ENCODE data around the gene CCDC34. TPM values are rescaled to one million over a fixed set of nuclear protein-coding genes. Genes with fewer than 3 reads are reported as not detected.

The CCDC34 gene
- total RNA-seq, 1 donor from 2014 or later, result 1.6 TPM

- TF ChIP-seq, protein P1, sequence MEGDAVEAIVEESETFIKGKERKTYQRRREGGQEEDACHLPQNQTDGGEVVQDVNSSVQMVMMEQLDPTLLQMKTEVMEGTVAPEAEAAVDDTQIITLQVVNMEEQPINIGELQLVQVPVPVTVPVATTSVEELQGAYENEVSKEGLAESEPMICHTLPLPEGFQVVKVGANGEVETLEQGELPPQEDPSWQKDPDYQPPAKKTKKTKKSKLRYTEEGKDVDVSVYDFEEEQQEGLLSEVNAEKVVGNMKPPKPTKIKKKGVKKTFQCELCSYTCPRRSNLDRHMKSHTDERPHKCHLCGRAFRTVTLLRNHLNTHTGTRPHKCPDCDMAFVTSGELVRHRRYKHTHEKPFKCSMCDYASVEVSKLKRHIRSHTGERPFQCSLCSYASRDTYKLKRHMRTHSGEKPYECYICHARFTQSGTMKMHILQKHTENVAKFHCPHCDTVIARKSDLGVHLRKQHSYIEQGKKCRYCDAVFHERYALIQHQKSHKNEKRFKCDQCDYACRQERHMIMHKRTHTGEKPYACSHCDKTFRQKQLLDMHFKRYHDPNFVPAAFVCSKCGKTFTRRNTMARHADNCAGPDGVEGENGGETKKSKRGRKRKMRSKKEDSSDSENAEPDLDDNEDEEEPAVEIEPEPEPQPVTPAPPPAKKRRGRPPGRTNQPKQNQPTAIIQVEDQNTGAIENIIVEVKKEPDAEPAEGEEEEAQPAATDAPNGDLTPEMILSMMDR (IDR thresholded peaks at IDR 0.05), result no peak
- H3K27ac ChIP-seq, result no peak overlapping the region
- intact Hi-C loops (cut with DNase I), result no loop called here
- H3K27me3 ChIP-seq, result no peaks in the 10 kb centered on the region
- no peak for DNase-seq
- ATAC-seq, result no peak
- no peaks in the 10 kb centered on the region for H3K9me3 ChIP-seq
- no peak overlapping the region for H3K4me3 ChIP-seq
- H3K4me1 ChIP-seq, result no peaks in the 10 kb centered on the region
- H3K36me3 ChIP-seq, result no peaks in the 10 kb centered on the region
These were observed 16.4 kb upstream of the CCDC34 start for GRCh38 chr11:27379449-27379848.

- Histone ChIP-seq H3K27me3 (no peaks in the 10 kb centered on the region), H3K36me3 (no peaks in the 10 kb centered on the region), H3K9me3 (no peaks in the 10 kb centered on the region), H3K4me1 (no peaks in the 10 kb centered on the region), H3K27ac (no peak overlapping the region), H3K4me3 (no peak overlapping the region)
- intact Hi-C loops (cut with DNase I), result no loop called here
- DNase-seq (no peak), ATAC-seq (no peak)
- TF ChIP-seq, protein P1 (IDR thresholded peaks at IDR 0.05), result no peak
These were observed 12.4 kb upstream of the CCDC34 start for GRCh38 chr11:27375370-27375769.

DNA sequence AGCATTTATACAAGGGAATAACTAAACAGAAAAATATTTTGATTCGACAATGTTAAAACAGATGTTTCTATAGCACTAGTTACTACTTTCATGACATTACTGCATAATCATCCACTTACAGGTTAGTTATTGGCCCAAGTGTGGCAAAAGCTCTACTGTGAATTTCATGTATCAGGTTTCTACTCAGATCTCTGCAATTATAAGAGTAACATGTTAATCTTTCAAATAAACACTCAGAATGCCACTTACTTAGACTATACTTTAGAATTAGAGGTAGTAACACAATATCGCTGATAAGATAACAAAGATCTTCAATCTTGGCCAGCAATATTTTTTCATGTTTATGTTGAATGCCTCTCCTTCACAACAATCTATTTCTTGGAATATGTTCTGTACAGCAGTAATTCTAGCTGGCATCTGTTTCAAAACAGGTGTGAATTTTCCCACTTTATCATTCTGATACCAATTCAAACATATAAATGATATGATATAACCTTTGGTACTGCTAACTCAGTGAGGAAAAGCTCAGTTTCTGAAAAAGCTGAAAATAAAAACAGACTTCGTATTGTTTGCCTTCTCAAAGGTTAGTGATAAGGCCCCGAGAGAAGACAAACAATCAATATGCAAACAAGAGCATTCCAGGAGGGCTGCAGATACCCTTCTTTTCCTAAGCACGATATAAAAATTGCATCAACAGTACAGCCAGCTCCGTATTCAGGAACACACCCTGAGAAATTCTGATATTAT lies 11.0 kb upstream of the CCDC34 start:
- Histone ChIP-seq H3K36me3 (no peaks in the 10 kb centered on the region), H3K4me1 (no peaks in the 10 kb centered on the region), H3K27ac (no peak overlapping the region), H3K4me3 (no peak overlapping the region), H3K27me3 (no peaks in the 10 kb centered on the region), H3K9me3 (no peaks in the 10 kb centered on the region)
- TF ChIP-seq, protein P1 (IDR thresholded peaks at IDR 0.05), result no peak
- DNase-seq (no peak), ATAC-seq (no peak)
- intact Hi-C loops (cut with DNase I), result no loop called here

DNA sequence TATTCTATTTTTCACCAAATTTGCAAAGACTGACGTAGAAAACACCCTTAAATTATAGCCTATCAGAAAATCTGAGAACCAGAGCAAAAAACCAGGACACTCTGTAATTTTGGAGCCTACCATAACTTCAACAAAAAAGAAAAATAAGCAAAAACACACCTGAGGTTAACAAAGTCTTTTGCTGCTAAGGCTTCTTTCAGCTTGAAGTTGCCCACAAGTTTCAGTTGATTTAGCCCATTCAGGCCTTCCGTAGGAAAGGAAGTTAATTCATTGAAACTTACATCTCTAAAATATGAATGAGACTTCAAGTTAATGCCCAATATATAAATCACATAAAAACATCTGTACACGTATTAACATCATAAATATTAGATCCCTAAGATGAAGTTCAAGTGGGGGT lies 10.4 kb upstream of the CCDC34 start:
- intact Hi-C loops (cut with DNase I), result no loop called here
- H3K4me3 ChIP-seq, result no peak overlapping the region
- no peak overlapping the region for H3K27ac ChIP-seq
- H3K36me3 ChIP-seq, result no peaks in the 10 kb centered on the region
- TF ChIP-seq, protein P1 (IDR thresholded peaks at IDR 0.05), result no peak
- H3K9me3 ChIP-seq, result no peaks in the 10 kb centered on the region
- DNase-seq, result no peak
- H3K4me1 ChIP-seq, result no peaks in the 10 kb centered on the region
- ATAC-seq, result no peak
- no peaks in the 10 kb centered on the region for H3K27me3 ChIP-seq

- TF ChIP-seq, protein P1 (IDR thresholded peaks at IDR 0.05), result no peak
- H3K36me3 ChIP-seq, result no peaks in the 10 kb centered on the region
- H3K4me1 ChIP-seq, result no peaks in the 10 kb centered on the region
- intact Hi-C loops (cut with DNase I), result no loop called here
- no peak overlapping the region for H3K27ac ChIP-seq
- no peaks in the 10 kb centered on the region for H3K27me3 ChIP-seq
- no peak for DNase-seq
- H3K4me3 ChIP-seq, result no peak overlapping the region
- no peaks in the 10 kb centered on the region for H3K9me3 ChIP-seq
- no peak for ATAC-seq
These were observed 9.1 kb upstream of the CCDC34 start for GRCh38 chr11:27372164-27372563.

- DNase-seq (no peak), ATAC-seq (no peak)
- no peaks in the 10 kb centered on the region for H3K9me3 ChIP-seq
- no peaks in the 10 kb centered on the region for H3K36me3 ChIP-seq
- H3K27ac ChIP-seq, result no peak overlapping the region
- no peak overlapping the region for H3K4me3 ChIP-seq
- TF ChIP-seq, protein P1 (IDR thresholded peaks at IDR 0.05), result no peak
- no peaks in the 10 kb centered on the region for H3K27me3 ChIP-seq
- intact Hi-C loops (cut with DNase I), result no loop called here
- no peaks in the 10 kb centered on the region for H3K4me1 ChIP-seq
These were observed 8.5 kb upstream of the CCDC34 start for GRCh38 chr11:27371489-27371888.

All from upper lobe of right lung (tissue), 1 donor.